ENCODE data around the gene MGAT5.

Gene MGAT5

GRCh38 chr2:134433469-134433868 is 179.6 kb downstream of the MGAT5 start:
- no peak for DNase-seq

GRCh38 chr2:134433979-134434378 is 180.1 kb downstream of the MGAT5 start:
- no peak for DNase-seq

GRCh38 chr2:134435505-134435904 is 181.6 kb downstream of the MGAT5 start:
- DNase-seq: no peak

GRCh38 chr2:134435936-134436335 is 182.1 kb downstream of the MGAT5 start:
- no peak for DNase-seq

GRCh38 chr2:134436706-134437105 is 182.8 kb downstream of the MGAT5 start:
- DNase-seq: no peak

GRCh38 chr2:134438371-134438770 is 184.5 kb downstream of the MGAT5 start:
- DNase-seq: no peak

GRCh38 chr2:134440336-134440909 is 186.6 kb downstream of the MGAT5 start:
- no peak for DNase-seq

DNA sequence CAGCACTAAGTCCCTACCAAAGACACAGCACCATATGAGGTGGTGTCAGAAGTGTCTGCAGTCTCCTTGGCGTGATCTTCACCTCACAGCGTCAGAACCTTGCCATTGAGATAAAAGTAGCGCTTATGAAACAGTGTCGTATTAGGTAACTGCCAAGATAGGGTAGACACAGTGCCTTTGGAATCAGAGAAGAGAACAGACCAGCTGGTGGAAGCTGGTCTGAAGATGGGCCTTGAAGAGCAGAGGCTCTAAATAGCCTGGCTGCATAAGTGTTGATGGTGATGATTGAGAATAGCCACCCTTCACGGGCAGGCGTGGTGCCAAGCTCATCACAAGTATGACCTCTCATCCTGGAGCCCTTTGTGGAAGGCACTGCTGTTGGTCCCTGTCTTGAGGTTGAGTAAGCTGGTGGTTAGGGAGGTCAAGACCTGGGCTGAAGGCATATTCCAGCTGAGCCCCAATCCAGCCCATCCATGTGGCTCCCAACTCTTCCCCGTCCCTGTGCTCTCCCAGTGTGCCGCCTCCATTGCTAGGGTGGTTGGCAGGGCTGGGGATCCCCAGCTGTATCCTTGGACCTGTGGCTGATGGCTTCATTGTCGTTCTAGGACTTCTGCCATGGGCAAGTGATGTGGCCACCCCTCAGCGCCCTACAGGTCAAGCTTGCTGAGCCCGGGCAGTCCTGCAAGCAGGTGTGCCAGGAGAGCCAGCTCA is 187.4 kb downstream of the MGAT5 start:
- no peak for DNase-seq

DNA sequence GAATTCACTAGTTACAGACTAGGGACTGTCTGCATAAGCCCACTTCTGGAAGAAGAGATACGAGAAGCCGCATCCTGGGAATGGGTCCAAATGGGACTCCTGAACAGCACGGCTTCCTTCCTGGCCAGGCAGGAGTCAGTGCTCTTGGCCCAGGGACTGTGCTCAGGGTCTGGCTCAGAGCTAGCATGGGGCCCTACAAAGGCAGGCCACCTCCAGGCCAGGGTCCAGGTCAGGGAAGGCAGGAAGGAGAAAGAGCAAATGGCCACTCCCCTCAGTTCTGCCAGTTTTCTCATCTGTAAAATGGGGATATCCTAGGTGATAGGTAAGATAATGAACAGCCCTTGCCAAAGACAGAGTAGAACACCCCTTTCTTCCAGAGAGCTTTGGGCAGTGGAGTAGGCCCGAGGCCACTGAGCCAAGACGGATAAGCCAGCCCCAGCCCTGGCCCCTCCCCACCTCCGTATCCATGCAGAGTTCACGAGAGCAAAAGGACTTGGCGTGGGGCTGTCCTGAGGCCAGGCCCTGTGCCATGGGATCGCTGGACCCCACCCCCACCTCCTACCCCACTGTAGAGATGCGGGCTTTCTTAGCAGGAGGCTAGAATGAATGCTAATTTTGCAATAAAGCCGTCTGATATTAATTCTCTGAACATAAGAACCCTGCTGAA is 190.1 kb downstream of the MGAT5 start:
- DNase-seq: no peak

DNA sequence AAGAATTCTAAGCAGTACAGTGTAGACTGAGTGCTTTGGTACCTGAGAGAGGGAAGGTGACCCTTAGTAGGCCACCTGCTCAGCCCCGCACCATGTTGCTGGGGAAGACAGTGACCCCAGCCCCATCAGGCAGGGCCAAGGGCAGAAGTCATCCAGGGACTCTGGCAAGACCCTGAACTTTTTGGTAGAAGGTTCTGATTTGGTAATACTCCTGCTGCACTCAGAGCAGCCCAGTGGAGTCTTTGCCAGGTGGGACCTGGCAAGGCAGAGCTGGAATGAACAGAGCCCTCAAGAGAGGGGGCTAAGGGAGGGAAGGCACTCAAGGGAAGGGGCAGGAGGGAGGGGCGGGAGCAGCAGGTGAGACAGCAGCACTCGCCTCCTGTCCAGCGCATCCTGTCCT is 191.2 kb downstream of the MGAT5 start:
- DNase-seq: no peak

- no peak for DNase-seq
Measured at GRCh38 chr2:134445985-134446382, 192.1 kb downstream of the MGAT5 start.

- no peak for DNase-seq
Measured at GRCh38 chr2:134446383-134447017, 192.6 kb downstream of the MGAT5 start.

GRCh38 chr2:134447669-134448068 is 193.8 kb downstream of the MGAT5 start:
- no peak for DNase-seq

GRCh38 chr2:134448650-134449049 is 194.8 kb downstream of the MGAT5 start:
- DNase-seq: no peak

GRCh38 chr2:134449157-134449556 is 195.3 kb downstream of the MGAT5 start:
- DNase-seq: no peak

DNA sequence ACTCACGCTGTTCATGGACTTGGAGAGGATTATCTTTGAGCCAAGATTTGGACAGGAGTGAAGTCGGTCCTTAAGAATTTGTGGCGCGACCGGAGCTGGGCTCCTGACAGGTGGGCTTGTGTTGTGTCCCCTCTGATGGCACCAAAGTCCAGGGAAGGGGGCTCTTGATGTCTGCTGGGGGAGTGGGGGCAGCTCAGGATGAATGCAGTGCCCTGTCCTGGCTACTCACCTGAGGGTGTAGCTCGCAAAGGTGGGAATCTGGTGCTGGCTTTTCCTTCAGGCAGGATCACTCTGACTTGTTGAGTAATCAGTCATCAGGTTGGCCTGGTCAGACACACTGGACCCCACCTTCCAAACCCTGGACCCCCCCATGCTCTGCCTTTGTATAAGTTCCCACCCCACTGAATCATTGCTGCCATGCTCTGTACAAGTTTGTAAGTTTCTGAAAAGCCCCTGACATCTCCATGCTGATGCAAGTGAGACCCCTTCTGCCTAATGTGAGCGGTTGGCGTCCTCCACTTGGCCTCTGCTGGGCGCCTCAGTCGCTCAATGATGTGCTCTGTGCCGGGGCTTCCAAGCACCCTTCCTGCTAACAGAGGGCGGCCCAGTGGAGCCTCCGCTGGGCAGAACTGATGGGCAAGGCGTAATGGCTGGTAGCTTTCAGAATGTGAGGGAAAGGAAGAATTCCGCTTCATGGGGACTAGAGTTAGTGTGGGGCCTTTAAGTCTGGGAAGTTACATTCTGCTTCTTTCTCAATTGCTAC is 196.1 kb downstream of the MGAT5 start:
- no peak for DNase-seq

GRCh38 chr2:134451347-134451630 is 197.4 kb downstream of the MGAT5 start:
- DNase-seq: no peak

- DNase-seq: no peak
Measured at GRCh38 chr2:134452042-134452733, 198.3 kb downstream of the MGAT5 start.

GRCh38 chr2:134453476-134453875 is 199.6 kb downstream of the MGAT5 start:
- DNase-seq: no peak

- DNase-seq: no peak
Measured at GRCh38 chr2:134453973-134454372, 200.1 kb downstream of the MGAT5 start.

- DNase-seq: no peak
Measured at GRCh38 chr2:134454426-134454825, 200.6 kb downstream of the MGAT5 start.

DNA sequence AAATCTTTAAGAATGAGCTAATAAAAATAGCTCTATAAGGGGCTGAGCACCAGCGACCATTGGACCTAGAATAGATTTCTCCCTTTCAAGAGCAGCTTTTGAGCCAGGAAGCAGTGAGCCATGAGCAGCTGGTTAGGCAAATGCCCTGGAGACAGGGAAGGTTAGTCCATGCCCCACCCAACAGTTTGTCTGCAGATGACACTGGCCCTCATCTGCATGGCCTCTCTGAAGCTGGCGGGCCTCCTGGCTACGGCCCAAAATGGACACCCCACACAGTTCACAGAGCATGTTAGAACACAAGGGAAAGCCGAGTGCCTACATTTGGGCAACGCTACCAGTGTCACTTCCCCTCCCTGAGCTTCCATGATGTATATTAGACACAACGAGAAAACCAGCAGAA is 201.1 kb downstream of the MGAT5 start:
- no peak for DNase-seq

DNA sequence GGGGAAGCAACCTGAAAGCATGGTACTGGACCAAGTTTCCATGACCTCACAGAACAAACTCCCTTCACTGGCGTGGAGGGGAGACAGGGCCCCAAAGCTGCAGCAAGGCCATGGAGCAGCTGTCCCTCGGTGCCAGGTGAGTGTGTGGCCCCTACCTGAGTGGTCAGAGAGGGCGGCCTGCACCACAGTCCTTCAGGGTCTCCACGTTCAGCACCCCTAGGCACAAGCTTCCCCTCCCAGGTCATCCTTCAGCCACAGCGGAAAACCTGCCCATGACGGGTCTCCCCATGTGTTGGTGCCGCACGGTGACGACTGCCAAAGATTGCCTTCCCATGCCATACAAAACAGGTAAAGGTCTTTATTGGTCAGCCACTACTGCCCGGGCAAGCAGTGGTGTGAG is 201.6 kb downstream of the MGAT5 start:
- DNase-seq: no peak
